HG03066 (cell line): ENCODE measurements around the gene SLC25A11.
"Not testable (repeated sequence)": the region's sequence is repeated elsewhere in the genome, so short reads cannot be mapped to it uniquely, and the experiment has no call there.

Experiments
- ATAC-seq: cut with Tn5 transposase; IDR thresholded peaks from one replicate; pipeline ENCODE4 v1.9.1; 2021; ENCODE audit warnings: low read depth; ENCODE audit not compliant: unreplicated experiment

SLC25A11 gene

GRCh38 chr17:4921320-4921719, 18.5 kb downstream of the SLC25A11 start:
- ATAC-seq: no peak

DNA sequence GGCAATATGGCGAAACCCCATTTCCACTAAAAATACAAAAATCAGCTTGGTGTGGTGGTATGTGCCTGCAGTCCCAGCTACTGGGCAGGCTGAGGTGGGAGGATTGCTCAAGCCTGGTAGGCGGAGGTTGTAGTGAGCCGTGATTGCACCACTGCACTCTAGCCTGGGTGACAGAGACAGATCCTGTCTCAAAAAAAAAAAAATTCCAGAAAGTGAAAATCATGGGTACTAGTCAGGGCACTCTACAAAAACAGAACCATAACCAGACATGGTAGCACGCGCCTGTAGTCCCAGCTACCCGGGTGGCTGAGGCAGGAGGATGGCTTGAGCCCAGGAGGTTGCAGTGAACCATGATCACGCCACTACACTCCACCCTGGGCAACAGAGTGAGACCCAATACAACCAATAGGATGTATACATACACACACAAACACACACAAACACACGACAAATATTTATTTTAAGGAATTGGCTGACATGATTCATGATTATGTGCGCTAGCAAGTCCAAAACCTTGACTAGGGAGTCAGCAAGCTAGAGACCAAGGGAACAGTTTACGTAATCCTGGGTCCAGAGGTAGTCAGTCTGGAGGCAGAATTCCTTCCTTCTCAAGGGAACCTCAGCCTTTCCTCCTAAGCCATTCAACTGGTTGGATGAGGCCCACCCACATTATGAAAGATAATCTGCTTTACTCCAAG, 19.3 kb downstream of the SLC25A11 start:
- ATAC-seq: no peak

- ATAC-seq: no peak
These were observed 20.3 kb downstream of the SLC25A11 start for GRCh38 chr17:4919511-4920047.

GRCh38 chr17:4914551-4914950, 25.3 kb downstream of the SLC25A11 start:
- not testable (repeated sequence) for ATAC-seq

- ATAC-seq: no peak
These were observed 25.9 kb downstream of the SLC25A11 start for GRCh38 chr17:4913994-4914393.

GRCh38 chr17:4908711-4909496, 30.9 kb downstream of the SLC25A11 start:
- ATAC-seq: no peak

GRCh38 chr17:4908301-4908700, 31.5 kb downstream of the SLC25A11 start:
- ATAC-seq: no peak

DNA sequence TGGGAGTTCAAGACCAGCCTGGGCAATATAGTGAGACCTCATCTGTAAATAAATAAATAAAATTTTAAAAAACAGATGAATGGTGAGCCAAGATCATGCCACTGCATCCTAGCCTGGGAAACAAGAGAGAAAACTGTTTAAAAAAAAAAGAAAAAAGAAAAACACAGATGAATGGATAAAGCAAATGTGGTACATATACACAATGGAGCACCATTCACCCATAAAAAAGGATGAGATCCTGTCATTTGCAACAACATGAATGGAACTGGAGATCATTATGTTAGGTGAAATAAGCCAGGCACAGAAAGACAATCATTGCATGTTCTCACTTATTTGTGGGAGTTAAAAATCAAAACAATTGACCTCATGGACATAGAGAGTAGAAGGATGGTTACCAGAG, 33.2 kb downstream of the SLC25A11 start:
- not testable (repeated sequence) for ATAC-seq

- ATAC-seq: no peak
These were observed 36.6 kb downstream of the SLC25A11 start, which contains the start of gene CHRNE for GRCh38 chr17:4903051-4903818. CHRNE (minus strand) TSS chr17:4903098; CDS start chr17:4903063, 35 bp downstream.

DNA sequence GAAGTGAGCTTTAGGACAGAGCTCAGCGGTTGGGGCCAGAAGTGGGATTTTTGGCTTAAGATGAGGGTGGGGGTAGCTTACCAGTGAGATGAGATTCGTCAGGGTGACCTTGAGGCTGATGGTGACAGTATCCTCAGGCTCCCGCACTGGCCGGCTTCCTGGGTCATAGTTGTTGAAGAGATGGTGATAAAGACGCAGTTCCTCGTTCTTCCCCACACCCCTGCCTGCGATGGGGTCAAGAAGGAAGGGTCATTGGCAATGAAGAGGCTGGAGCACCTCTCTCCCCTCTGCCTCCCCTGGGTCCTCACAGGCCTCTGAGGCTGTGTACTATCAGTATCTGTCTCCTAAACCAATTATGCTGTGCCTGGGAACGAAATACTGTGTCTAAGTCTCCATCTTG, 37.3 kb downstream of the SLC25A11 start:
- ATAC-seq: no peak

GRCh38 chr17:4901648-4902344, 38.0 kb downstream of the SLC25A11 start:
- ATAC-seq: no peak

DNA sequence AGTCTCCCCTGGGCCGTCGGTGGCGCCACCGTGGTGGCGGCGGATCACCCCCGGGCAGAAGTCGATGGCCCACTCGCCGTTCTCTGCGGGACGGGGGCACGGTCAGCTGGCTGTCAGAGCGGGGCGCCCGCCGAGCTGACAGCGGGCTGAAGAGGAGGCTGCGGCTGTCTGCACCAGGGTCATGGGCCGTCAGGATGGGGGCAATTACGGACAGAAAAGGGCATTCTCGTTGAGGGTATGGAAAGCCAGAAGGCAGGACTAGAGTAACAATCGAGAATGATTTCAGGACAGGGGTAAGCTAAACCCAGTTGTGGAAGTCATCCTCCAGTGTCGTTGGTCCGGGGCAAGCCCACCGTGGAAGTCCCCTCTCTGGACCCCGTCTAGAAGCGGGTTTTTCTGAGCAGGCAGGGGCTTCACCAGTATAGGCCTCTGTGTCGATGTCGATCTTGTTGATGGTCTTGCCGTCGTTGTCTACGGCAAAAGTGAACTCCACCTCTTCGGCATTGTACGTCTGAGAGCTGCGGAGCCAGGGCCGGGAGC, 38.7 kb downstream of the SLC25A11 start:
- ATAC-seq: no peak

- ATAC-seq: no peak
These were observed 39.4 kb downstream of the SLC25A11 start for GRCh38 chr17:4900231-4901107.

DNA sequence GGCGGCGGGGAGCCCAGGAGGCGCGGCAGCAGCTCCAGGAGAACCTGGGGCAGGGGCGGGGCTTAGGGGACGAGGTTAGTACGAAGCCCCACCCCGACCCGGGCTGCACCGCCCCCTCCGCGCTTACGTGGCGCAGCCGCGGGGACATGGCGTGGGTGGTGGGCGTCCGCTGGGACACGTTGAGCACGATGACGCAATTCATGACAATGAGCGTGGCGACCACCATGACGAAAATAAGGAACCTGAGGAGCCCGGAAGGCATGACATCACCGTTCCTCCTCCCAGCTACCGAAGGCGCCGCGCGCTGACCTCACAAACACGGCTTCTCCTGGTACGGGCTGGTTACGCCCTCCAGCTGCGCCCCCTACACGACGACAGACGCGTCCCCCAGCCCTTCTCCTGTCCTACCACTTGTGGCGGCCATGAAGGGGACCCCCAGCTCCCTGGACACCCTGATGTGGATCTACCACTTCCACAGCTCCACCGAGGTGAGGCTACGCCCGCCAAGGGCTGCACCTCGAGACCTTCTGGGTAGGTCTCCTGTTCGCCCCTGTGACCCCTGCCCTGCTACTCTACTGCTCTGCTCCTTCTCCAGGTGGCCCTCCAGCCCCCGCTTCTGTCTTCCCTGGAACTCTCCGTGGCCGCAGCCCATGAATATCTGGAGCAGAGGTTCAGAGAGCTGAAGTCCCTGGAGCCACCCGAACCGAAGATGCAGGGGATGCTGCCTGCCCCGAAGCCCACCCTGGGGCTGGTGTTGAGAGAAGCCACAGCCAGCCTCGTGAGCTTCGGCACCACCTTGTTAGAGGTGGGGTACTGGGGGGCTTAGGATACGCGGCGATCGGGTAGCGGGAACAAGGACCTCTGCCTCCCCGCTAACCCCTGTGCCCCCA, 40.3 kb downstream of the SLC25A11 start, which contains the start of gene C17orf107:
Gene C17orf107, plus strand, starts transcription at position 196 of the 890 bp plus-strand sequence. Its CDS starts 227 bp downstream, at position 423.
- ATAC-seq: no peak

- ATAC-seq: no peak
These were observed 40.9 kb downstream of the SLC25A11 start for GRCh38 chr17:4898927-4899326.

DNA sequence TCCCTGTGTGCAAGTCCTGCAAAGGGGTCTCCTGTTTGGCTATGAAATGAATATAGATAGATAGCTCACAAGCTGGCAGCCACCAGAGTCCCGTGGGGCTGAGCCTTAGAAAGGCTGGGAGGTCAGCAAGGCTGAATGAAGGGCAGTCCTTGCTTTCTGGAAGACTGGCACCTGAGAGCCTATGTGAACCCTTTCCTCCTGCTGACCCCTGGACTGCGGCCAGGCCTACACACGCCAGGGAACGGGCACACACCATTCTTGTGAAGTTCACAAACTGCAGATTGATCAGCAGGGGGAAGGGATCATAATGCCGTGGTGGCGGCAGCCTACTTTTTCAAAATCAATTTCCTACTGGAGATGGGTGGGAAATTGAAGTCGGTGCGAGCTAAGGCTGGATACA, 41.5 kb downstream of the SLC25A11 start:
- no peak for ATAC-seq

DNA sequence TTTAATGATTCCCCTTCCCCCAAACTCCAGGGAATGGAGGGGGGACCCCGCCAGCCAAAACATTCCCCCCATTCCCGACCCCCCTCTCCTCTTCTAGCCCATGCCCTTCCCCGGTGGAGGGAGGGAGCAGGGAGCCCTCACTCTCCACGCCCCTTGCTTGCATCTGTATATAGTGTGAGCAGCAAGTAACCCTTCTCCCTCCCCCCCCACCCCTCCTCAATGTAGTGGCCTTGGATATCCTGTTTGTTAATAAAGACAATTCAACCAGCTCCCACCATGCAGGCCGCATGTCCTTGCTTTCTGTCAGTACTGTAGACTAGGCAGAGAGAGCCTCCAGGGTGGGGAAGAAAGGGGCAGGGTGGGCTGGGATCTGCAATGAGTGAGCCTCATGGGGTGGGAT, 42.1 kb downstream of the SLC25A11 start:
- no peak for ATAC-seq

GRCh38 chr17:4897198-4897687, 42.6 kb downstream of the SLC25A11 start:
- ATAC-seq: no peak
